H1 (cell line): Measurements from ENCODE around the gene TAF8. TPM values are rescaled to one million over a fixed set of nuclear protein-coding genes. Genes with fewer than 3 reads are reported as not detected.

ENCODE experiments used
- CTCF ChIA-PET: fragments of 300-600 bp; sonication (Branson Sonifier 250); formaldehyde crosslinking; loops from one replicate; lab custom pipeline; 2021; ENCODE audit not compliant: partially characterized antibody; lab: Charles Lee
- POLR2A ChIA-PET: fragments of 300-600 bp; sonication (Branson Sonifier 250); formaldehyde crosslinking; loops from one replicate; lab custom pipeline; 2021; ENCODE audit warnings: inconsistent platforms; ENCODE audit not compliant: partially characterized antibody; lab: Charles Lee
- DNase-seq, 2 experiments: peaks; one replicate each; pipeline versions ENCODE4 v3.0.0 to v3.0.0-alpha.2; 2010 to 2022; ENCODE audit warnings: low spot score in 2 of 2, low read depth in 1 of 2, mixed read lengths in 1 of 2
- FAIRE-seq: peaks from 2 replicates; lab custom pipeline; 2011; peaks lifted over from hg19 to GRCh38; lab: Jason Lieb, UNC
- H2AFZ ChIP-seq: 2 replicates; pipeline ENCODE4 v1.8.1; 2012; ENCODE audit warnings: low read length, inconsistent platforms
- H2AK5ac ChIP-seq: 2 replicates; pipeline ENCODE4 v1.6.1; 2013; ENCODE audit warnings: low read depth, low read length
- H2BK120ac ChIP-seq: replicated peaks from 2 replicates; pipeline ENCODE3; 2013; ENCODE audit warnings: low read depth, low read length, inconsistent platforms
- H2BK12ac ChIP-seq: 2 replicates; pipeline ENCODE4 v1.6.1; 2013; ENCODE audit warnings: low read depth, low read length
- H2BK15ac ChIP-seq: 2 replicates; pipeline ENCODE4 v1.6.1; 2013; ENCODE audit warnings: low read length
- H2BK20ac ChIP-seq: 2 replicates; pipeline ENCODE4 v1.6.1; 2013; ENCODE audit warnings: low read length
- H2BK5ac ChIP-seq: 2 replicates; pipeline ENCODE4 v1.6.1; 2013; ENCODE audit warnings: low read depth, low read length
- H3K14ac ChIP-seq: 2 replicates; pipeline ENCODE4 v1.6.1; 2013; ENCODE audit warnings: inconsistent platforms; ENCODE audit not compliant: insufficient read length
- H3K18ac ChIP-seq: 2 replicates; pipeline ENCODE4 v1.6.1; 2013; ENCODE audit warnings: low read length; ENCODE audit errors: extremely low read depth
- H3K23ac ChIP-seq: 2 replicates; pipeline ENCODE4 v1.6.1; 2013; ENCODE audit warnings: inconsistent platforms; ENCODE audit not compliant: insufficient read length
- H3K23me2 ChIP-seq: 2 replicates; pipeline ENCODE4 v1.6.1; 2013; ENCODE audit warnings: low read depth, low read length
- H3K27ac ChIP-seq: 2 replicates; pipeline ENCODE4 v1.6.1; 2011; ENCODE audit warnings: low read depth, low read length, inconsistent platforms
- H3K27me3 ChIP-seq, 4 experiments: replicated peaks in 1 of 4; 1 replicate in 1 of 4; 2 replicates in 3 of 4; pipeline versions ENCODE4 v1.6.1 to v1.8.1; 2011 to 2013; ENCODE audit warnings: low read length in 3 of 4, mild to moderate bottlenecking in 3 of 4, inconsistent platforms in 2 of 4, mixed read lengths in 2 of 4, moderate library complexity in 1 of 4; ENCODE audit not compliant: control insufficient read depth in 3 of 4, insufficient read depth in 3 of 4; ENCODE audit errors: extremely low read depth in 1 of 4
- H3K36me3 ChIP-seq, 4 experiments: 2 replicates each; pipeline versions ENCODE4 v1.6.1 to v1.8.1; 2011 to 2013; ENCODE audit warnings: mild to moderate bottlenecking in 4 of 4, low read length in 3 of 4, moderate library complexity in 2 of 4, control low read depth in 1 of 4, inconsistent platforms in 1 of 4; ENCODE audit not compliant: insufficient read depth in 4 of 4, control insufficient read depth in 2 of 4
- H3K4ac ChIP-seq: replicated peaks from 2 replicates; pipeline ENCODE3; 2013; ENCODE audit warnings: low read length, low read depth, mixed read lengths, inconsistent platforms; ENCODE audit not compliant: insufficient read length
- H3K4me1 ChIP-seq, 4 experiments: replicated peaks in 1 of 4; 1 replicate in 1 of 4; 2 replicates in 3 of 4; pipeline versions ENCODE4 v1.6.1 to v1.8.1; 2011 to 2013; ENCODE audit warnings: low read length in 3 of 4, inconsistent platforms in 2 of 4, mixed read lengths in 1 of 4; ENCODE audit not compliant: insufficient read depth in 4 of 4, control insufficient read depth in 3 of 4
- H3K4me2 ChIP-seq, 2 experiments: 2 replicates each; pipeline versions ENCODE4 v1.6.1 to v1.8.1; 2011 to 2013; ENCODE audit warnings: low read depth in 2 of 2, low read length in 2 of 2, control low read depth in 1 of 2, inconsistent platforms in 1 of 2, mild to moderate bottlenecking in 1 of 2; ENCODE audit not compliant: insufficient read depth in 1 of 2
- H3K4me3 ChIP-seq, 4 experiments: fragments of 200-600, 300-600 bp in 1 of 4; sonication (generic), shearing (Covaris generic), sonication (Bioruptor Twin) in 1 of 4; 2 replicates each; pipeline versions ENCODE4 v1.5.1 to v1.8.1; 2011 to 2016; ENCODE audit warnings: low read length in 4 of 4, low read depth in 3 of 4, control low read depth in 2 of 4, inconsistent platforms in 2 of 4, mild to moderate bottlenecking in 2 of 4, mixed read lengths in 1 of 4, moderate library complexity in 1 of 4; ENCODE audit not compliant: insufficient read depth in 2 of 4; ENCODE audit errors: extremely low read depth in 1 of 4
- H3K56ac ChIP-seq: replicated peaks from 2 replicates; pipeline ENCODE3; 2013; ENCODE audit warnings: low read depth, mild to moderate bottlenecking, mixed read lengths, low read length, inconsistent platforms; ENCODE audit not compliant: insufficient read length
- H3K79me1 ChIP-seq: 2 replicates; pipeline ENCODE4 v1.6.1; 2013; ENCODE audit warnings: low read depth, low read length, control low read depth
- H3K79me2 ChIP-seq, 2 experiments: 2 replicates each; pipeline versions ENCODE4 v1.6.1 to v1.8.1; 2012 to 2013; ENCODE audit warnings: low read length in 2 of 2, mild to moderate bottlenecking in 2 of 2, inconsistent platforms in 1 of 2; ENCODE audit not compliant: insufficient read depth in 2 of 2, control insufficient read depth in 1 of 2
- H3K9ac ChIP-seq, 4 experiments: replicated peaks in 1 of 4; 1 replicate in 1 of 4; 2 replicates in 3 of 4; pipeline versions ENCODE4 v1.6.1 to v1.8.1; 2011 to 2013; ENCODE audit warnings: low read depth in 3 of 4, low read length in 3 of 4, control low read depth in 2 of 4, mild to moderate bottlenecking in 2 of 4, moderate library complexity in 2 of 4, inconsistent platforms in 1 of 4; ENCODE audit errors: extremely low read depth in 1 of 4
- H3K9me3 ChIP-seq, 2 experiments: 2 replicates each; pipeline versions ENCODE4 v1.6.1 to v1.8.1; 2012 to 2013; ENCODE audit warnings: mild to moderate bottlenecking in 2 of 2, moderate library complexity in 2 of 2, control low read depth in 1 of 2, inconsistent platforms in 1 of 2, low read depth in 1 of 2, low read length in 1 of 2, mixed read lengths in 1 of 2; ENCODE audit not compliant: insufficient read depth in 2 of 2
- H4K20me1 ChIP-seq, 2 experiments: replicated peaks in 1 of 2; 2 replicates each; pipeline versions ENCODE3 to v1.8.1; 2011 to 2013; ENCODE audit warnings: inconsistent platforms in 2 of 2, low read length in 2 of 2, mild to moderate bottlenecking in 1 of 2; ENCODE audit not compliant: insufficient read depth in 2 of 2, control insufficient read depth in 1 of 2
- H4K5ac ChIP-seq: 2 replicates; pipeline ENCODE4 v1.6.1; 2013; ENCODE audit warnings: low read length, low read depth, mixed read lengths, inconsistent platforms; ENCODE audit not compliant: insufficient read length
- H4K8ac ChIP-seq: 2 replicates; pipeline ENCODE4 v1.8.0; 2013; ENCODE audit warnings: mild to moderate bottlenecking, moderate library complexity, low read length, inconsistent platforms; ENCODE audit not compliant: insufficient read depth; ENCODE audit errors: extremely low read depth
- H4K91ac ChIP-seq: replicated peaks from 2 replicates; pipeline ENCODE3; 2013; ENCODE audit warnings: low read length, mixed read lengths, inconsistent platforms; ENCODE audit not compliant: insufficient read length
- BCL11A ChIP-seq, 2 experiments: IDR thresholded peaks; one replicate each; pipeline ENCODE4 v1.6.1; 2011; ENCODE audit warnings: low read depth in 2 of 2, low read length in 2 of 2, mild to moderate bottlenecking in 2 of 2
- FOSL1 ChIP-seq: IDR thresholded peaks from 2 replicates; pipeline ENCODE4 v1.6.1; 2011; ENCODE audit warnings: mild to moderate bottlenecking, low read depth, low read length, moderate library complexity; ENCODE audit not compliant: insufficient read depth
- GTF2F1 ChIP-seq: IDR thresholded peaks from 2 replicates; pipeline ENCODE4 v1.6.1; 2012; ENCODE audit warnings: low read depth, low read length, improper control_type of control experiment, borderline replicate concordance
- MAFK ChIP-seq: IDR thresholded peaks from 2 replicates; pipeline ENCODE4 v1.6.1; 2012; ENCODE audit warnings: low read depth, mild to moderate bottlenecking, improper control_type of control experiment, low read length
- NRF1 ChIP-seq: IDR thresholded peaks from 2 replicates; pipeline ENCODE4 v1.6.1; 2011; ENCODE audit warnings: mild to moderate bottlenecking, low read depth, low read length, improper control_type of control experiment
- POLR2AphosphoS5 ChIP-seq: IDR thresholded peaks from 2 replicates; pipeline ENCODE4 v1.6.1; 2011; ENCODE audit warnings: low read depth, low read length
- RNF2 ChIP-seq: fragments of 200-900, 300-1000 bp; sonication (generic); IDR thresholded peaks from 2 replicates; pipeline ENCODE4 v1.7.1; 2016; ENCODE audit warnings: borderline replicate concordance, low read depth, mild to moderate bottlenecking, antibody characterized with exemption, low read length; ENCODE audit not compliant: poor library complexity, severe bottlenecking; ENCODE audit errors: missing control alignments
- RXRA ChIP-seq: IDR thresholded peaks from 2 replicates; pipeline ENCODE4 v1.6.1; 2011; ENCODE audit warnings: low read depth, mild to moderate bottlenecking, low read length, moderate library complexity; ENCODE audit not compliant: insufficient read depth
- SIN3A ChIP-seq, 2 experiments: IDR thresholded peaks in 1 of 2; conservative IDR thresholded peaks in 1 of 2; 2 replicates each; pipeline ENCODE4 v1.6.1; 2011 to 2012; ENCODE audit warnings: low read length in 2 of 2, improper control_type of control experiment in 1 of 2, low read depth in 1 of 2, mild to moderate bottlenecking in 1 of 2
- YY1 ChIP-seq: IDR thresholded peaks from 2 replicates; pipeline ENCODE4 v1.6.1; 2011; ENCODE audit warnings: low read depth, mild to moderate bottlenecking, low read length
- ZNF274 ChIP-seq: IDR thresholded peaks from 2 replicates; pipeline ENCODE4 v1.7.0; 2012; ENCODE audit warnings: low read length, borderline replicate concordance; ENCODE audit errors: extremely low read depth
- WGBS, 2 experiments: shearing (Covaris generic) in 1 of 2; methylation state at CpG; one replicate each; pipeline versions ENCODE4 v1.1.6 to v1.1.7; 2013 to 2015; ENCODE audit warnings: low lambda C conversion rate in 2 of 2, mixed read lengths in 2 of 2, inconsistent platforms in 1 of 2, low coverage in 1 of 2, missing lambda C conversion rate in 1 of 2; ENCODE audit not compliant: insufficient replicate concordance in 2 of 2, insufficient coverage in 1 of 2, insufficient read length in 1 of 2; ENCODE audit errors: extremely low coverage in 1 of 2, missing lambda C conversion rate in 1 of 2; 5-methylcytosine and 5-hydroxymethylcytosine counted together
- polyA plus RNA-seq, 7 experiments: library from polyadenylated mRNA; depleted of rRNA in 3 of 7; stranded (reverse) in 5 of 7; unstranded in 2 of 7; fragments of >200 nt in 5 of 7; fragments of 200-250 nt in 2 of 7; gene quantifications; 1 replicate in 5 of 7; 2 replicates in 1 of 7; 4 replicates in 1 of 7; pipeline versions ENCODE4 v1.2.1 to v1.2.3, GENCODE V29; 2011 to 2013; ENCODE audit warnings: missing spikeins in 2 of 7, mixed read lengths in 2 of 7
- total RNA-seq: library from RNA; stranded (reverse); fragmentation: NEBNext Ultra II Directional; extraction: Animal tissue kit (Norgen Biotek cat#: 25700); gene quantifications from 2 replicates; pipeline ENCODE4 v1.2.1, GENCODE V29; 2021
- TF ChIP-seq, protein P1 (sequence below): IDR thresholded peaks from 2 replicates; pipeline ENCODE4 v1.6.1; 2012; ENCODE audit warnings: inconsistent platforms

TAF8 gene
- total and polyA plus RNA-seq, 2 of the 8 experiments (the other 6 are each of a cell fraction or from before 2014, with no cell fraction given) = 32.2 to 34.0 TPM

DNA sequence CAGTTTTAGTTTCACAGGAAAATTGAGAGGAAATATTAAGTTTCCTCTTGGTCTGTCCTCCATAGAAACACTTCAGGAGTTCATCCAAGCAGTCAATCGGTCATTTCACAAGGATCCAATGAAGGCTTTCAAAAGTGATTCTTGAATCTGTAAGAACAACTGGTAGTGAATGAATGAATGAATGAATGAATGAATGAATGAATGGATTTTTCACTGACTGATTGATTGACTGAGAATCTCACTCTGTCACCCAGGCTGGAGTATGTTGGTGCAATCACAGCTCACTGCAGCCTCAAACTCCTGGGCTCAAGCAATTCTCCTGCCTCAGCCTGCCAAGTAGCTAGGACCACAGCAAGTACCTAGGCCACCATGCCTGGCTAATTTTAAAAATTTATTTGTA is 39.4 kb upstream of the TAF8 start:
- H3K27me3 ChIP-seq = no peaks in the 10 kb centered on the region
- H3K4me1 ChIP-seq = peaks cover 0 to 6% (median 3%) of the 10 kb centered on the region in 4 experiments; a peak in 5 of 7 replicates
- no peak overlapping the region for H2BK15ac ChIP-seq
- no peak overlapping the region for H2BK120ac ChIP-seq
- FAIRE-seq (no peak), DNase-seq (no peak)
- no peaks in the 10 kb centered on the region for H4K20me1 ChIP-seq
- no peak overlapping the region for H2BK12ac ChIP-seq
- no peak overlapping the region for H2AK5ac ChIP-seq
- H4K91ac ChIP-seq = no peak overlapping the region
- no peak overlapping the region for H4K8ac ChIP-seq
- no peak overlapping the region for H2BK5ac ChIP-seq
- no peaks in the 10 kb centered on the region for H3K79me1 ChIP-seq
- WGBS, 2 experiments = 89% methylated on average over 1 of the region's 1 CpG; no CpG with 5 or more reads in 1 of the 2 experiments
- H3K9ac ChIP-seq = no peak overlapping the region
- H3K79me2 ChIP-seq = no peaks in the 10 kb centered on the region
- H3K4ac ChIP-seq = no peak overlapping the region
- H2BK20ac ChIP-seq = no peak overlapping the region
- no peak overlapping the region for H3K18ac ChIP-seq
- H3K4me3 ChIP-seq = no peak overlapping the region
- H3K36me3 ChIP-seq = no peaks in the 10 kb centered on the region
- no peak overlapping the region for H3K27ac ChIP-seq
- ChIA-PET POLR2A (interaction anchor here (1.3 to 1.9 kb wide), 2 partner anchors 20 to 69 kb away, joined by 4 read pairs; partner anchors contain the start of gene CCND3), CTCF (interaction anchor here (1.3 to 3.1 kb wide), 5 partner anchors 33 to 224 kb away, joined by 4 to 7 read pairs (median 4); partner anchors contain the start of genes BYSL, MED20 and TOMM6)
- no peak overlapping the region for H3K56ac ChIP-seq
- H3K23ac ChIP-seq = no peak overlapping the region
- H3K14ac ChIP-seq = no peak overlapping the region
- H4K5ac ChIP-seq = no peak overlapping the region
- no peak overlapping the region for H2AFZ ChIP-seq
- no peaks in the 10 kb centered on the region for H3K9me3 ChIP-seq
- H3K23me2 ChIP-seq = no peaks in the 10 kb centered on the region
- H3K4me2 ChIP-seq = no peak overlapping the region
- TF ChIP-seq NRF1 (no peak), SIN3A (conservative IDR thresholded peaks at IDR 0.05 in 1 of 2, IDR thresholded peaks at IDR 0.05 in 1 of 2; ENCODE audit: low read depth in 1 of 2, low read length in 2 of 2) (no peak), ZNF274 (no peak), GTF2F1 (no peak), RXRA (no peak), YY1 (no peak), MAFK (no peak), POLR2AphosphoS5 (no peak), BCL11A (IDR thresholded peaks at IDR 0.05; ENCODE audit: low read depth in 2 of 2, low read length in 2 of 2) (no peak), RNF2 (no peak), FOSL1 (no peak)
- TF ChIP-seq, protein P1, sequence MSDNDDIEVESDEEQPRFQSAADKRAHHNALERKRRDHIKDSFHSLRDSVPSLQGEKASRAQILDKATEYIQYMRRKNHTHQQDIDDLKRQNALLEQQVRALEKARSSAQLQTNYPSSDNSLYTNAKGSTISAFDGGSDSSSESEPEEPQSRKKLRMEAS = no peak
